IMR-90 (cell line): ENCODE results near the gene TBC1D22A. TPM values are rescaled to one million over a fixed set of nuclear protein-coding genes. Genes with fewer than 3 reads are reported as not detected.

ENCODE experiments used
- ATAC-seq: fragments of 200-7000 bp; cut with Tn5 transposase; 2 replicates; pipeline ENCODE4 v1.9.1; 2020; ENCODE audit warnings: low read depth, mild to moderate bottlenecking, moderate library complexity
- BruUV-seq: library from RNA; stranded (reverse); fragments of 400-500 nt; replicated peaks from 2 replicates; lab custom pipeline; 2021; lab: Mats Ljungman, UMichigan
- CTCF ChIA-PET: fragments of 300-600 bp; formaldehyde crosslinking; extraction: SDS; loops from one replicate; lab custom pipeline; 2021; ENCODE audit warnings: antibody characterized with exemption; lab: Yijun Ruan, JAX
- POLR2A ChIA-PET: fragments of 300-600 bp; sonication (Branson Sonifier 250); formaldehyde crosslinking; loops from one replicate; lab custom pipeline; 2022; ENCODE audit warnings: antibody characterized with exemption; ENCODE audit not compliant: unreplicated experiment; lab: Charles Lee
- DNase-seq: peaks from one replicate; pipeline ENCODE4 v3.0.0; 2013
- H2AFZ ChIP-seq: replicated peaks from 2 replicates; pipeline ENCODE3; 2013; ENCODE audit warnings: low read length, mild to moderate bottlenecking; ENCODE audit not compliant: poor library complexity
- H2AK5ac ChIP-seq: 2 replicates; pipeline ENCODE4 v1.6.1; 2013; ENCODE audit warnings: low read depth, low read length, inconsistent platforms
- H2AK9ac ChIP-seq: replicated peaks from 2 replicates; pipeline ENCODE3; 2013; ENCODE audit warnings: mild to moderate bottlenecking, low read depth, low read length, moderate library complexity; ENCODE audit not compliant: poor library complexity
- H2BK120ac ChIP-seq: 2 replicates; pipeline ENCODE4 v1.6.1; 2013; ENCODE audit warnings: low read depth, low read length, inconsistent platforms
- H2BK15ac ChIP-seq: 3 replicates; pipeline ENCODE4 v1.6.1; 2013; ENCODE audit warnings: low read depth, low read length, inconsistent platforms
- H2BK20ac ChIP-seq: 2 replicates; pipeline ENCODE4 v1.6.1; 2013; ENCODE audit warnings: low read depth, mild to moderate bottlenecking, inconsistent platforms, low read length, moderate library complexity
- H2BK5ac ChIP-seq: 2 replicates; pipeline ENCODE4 v1.6.1; 2013; ENCODE audit warnings: mild to moderate bottlenecking, low read depth, low read length, inconsistent platforms; ENCODE audit not compliant: poor library complexity, severe bottlenecking
- H3K14ac ChIP-seq: replicated peaks from 2 replicates; pipeline ENCODE4 v1.6.1; 2013; ENCODE audit warnings: low read depth, low read length, inconsistent platforms
- H3K18ac ChIP-seq: 2 replicates; pipeline ENCODE4 v1.6.1; 2013; ENCODE audit warnings: low read depth, low read length, control low read depth
- H3K23ac ChIP-seq: 2 replicates; pipeline ENCODE4 v1.6.1; 2013; ENCODE audit warnings: low read depth, low read length, inconsistent platforms
- H3K27ac ChIP-seq: 2 replicates; pipeline ENCODE4 v1.5.1; 2013; ENCODE audit warnings: mild to moderate bottlenecking, control low read depth, low read length; ENCODE audit not compliant: insufficient read depth
- H3K27me3 ChIP-seq: 2 replicates; pipeline ENCODE4 v1.6.1; 2013; ENCODE audit warnings: low read length; ENCODE audit not compliant: control insufficient read depth, insufficient read depth
- H3K36me3 ChIP-seq: 2 replicates; pipeline ENCODE4 v1.6.1; 2013; ENCODE audit warnings: low read length, mixed read lengths; ENCODE audit not compliant: control insufficient read depth, insufficient read depth
- H3K4ac ChIP-seq: 2 replicates; pipeline ENCODE4 v1.6.1; 2013; ENCODE audit warnings: low read depth, low read length, inconsistent platforms
- H3K4me1 ChIP-seq: 2 replicates; pipeline ENCODE4 v1.6.1; 2013; ENCODE audit warnings: low read length, mixed read lengths; ENCODE audit not compliant: control insufficient read depth, insufficient read depth
- H3K4me2 ChIP-seq: 2 replicates; pipeline ENCODE4 v1.6.1; 2013; ENCODE audit warnings: low read depth, mild to moderate bottlenecking, control low read depth, low read length, moderate library complexity
- H3K4me3 ChIP-seq: 2 replicates; pipeline ENCODE4 v1.5.1; 2013; ENCODE audit warnings: low read depth, mild to moderate bottlenecking, control low read depth, low read length, moderate library complexity; ENCODE audit not compliant: insufficient read depth
- H3K56ac ChIP-seq: 2 replicates; pipeline ENCODE4 v1.6.1; 2013; ENCODE audit warnings: low read length, inconsistent platforms; ENCODE audit not compliant: insufficient read depth; ENCODE audit errors: extremely low read depth
- H3K79me1 ChIP-seq, 2 experiments: 2 replicates each; pipeline ENCODE4 v1.6.1; 2013; ENCODE audit warnings: low read length in 2 of 2, inconsistent platforms in 1 of 2, low read depth in 1 of 2
- H3K9ac ChIP-seq: 2 replicates; pipeline ENCODE4 v1.6.1; 2013; ENCODE audit warnings: low read depth, low read length, control low read depth
- H3K9me1 ChIP-seq: 2 replicates; pipeline ENCODE4 v1.6.1; 2013; ENCODE audit warnings: low read length, inconsistent platforms; ENCODE audit not compliant: insufficient read depth
- H3K9me3 ChIP-seq: 2 replicates; pipeline ENCODE4 v1.6.1; 2013; ENCODE audit warnings: low read length; ENCODE audit not compliant: control insufficient read depth, insufficient read depth
- H4K20me1 ChIP-seq: 2 replicates; pipeline ENCODE4 v1.6.1; 2013; ENCODE audit warnings: low read length, inconsistent platforms; ENCODE audit not compliant: insufficient read depth
- H4K5ac ChIP-seq: 2 replicates; pipeline ENCODE4 v1.6.1; 2013; ENCODE audit warnings: mild to moderate bottlenecking, low read depth, low read length, control low read depth
- H4K8ac ChIP-seq, 2 experiments: 2 replicates each; pipeline ENCODE4 v1.6.1; 2013; ENCODE audit warnings: low read depth in 2 of 2, low read length in 2 of 2, control low read depth in 1 of 2, inconsistent platforms in 1 of 2
- H4K91ac ChIP-seq: 2 replicates; pipeline ENCODE4 v1.6.1; 2013; ENCODE audit warnings: low read depth, low read length, inconsistent platforms; ENCODE audit not compliant: insufficient read depth
- BHLHE40 ChIP-seq: fragments of 150-350 bp; IDR thresholded peaks from 2 replicates; pipeline ENCODE4 v1.6.1; 2016; ENCODE audit warnings: mild to moderate bottlenecking, low read depth, low read length
- MAZ ChIP-seq: IDR thresholded peaks from 2 replicates; pipeline ENCODE4 v1.6.1; 2012; ENCODE audit warnings: low read depth, mild to moderate bottlenecking, low read length, improper control_type of control experiment, moderate library complexity, borderline replicate concordance
- MXI1 ChIP-seq: IDR thresholded peaks from 2 replicates; pipeline ENCODE4 v1.6.1; 2012; ENCODE audit warnings: low read depth, mild to moderate bottlenecking, low read length, moderate library complexity, borderline replicate concordance
- NFE2L2 ChIP-seq: fragments of 150-350 bp; IDR thresholded peaks from 2 replicates; pipeline ENCODE4 v1.6.1; 2016; ENCODE audit warnings: low read depth, mild to moderate bottlenecking, low read length
- RAD21 ChIP-seq: IDR thresholded peaks from 2 replicates; pipeline ENCODE4 v1.6.1; 2012; ENCODE audit warnings: low read length, improper control_type of control experiment
- RCOR1 ChIP-seq: IDR thresholded peaks from 2 replicates; pipeline ENCODE4 v1.6.1; 2012; ENCODE audit warnings: mild to moderate bottlenecking, low read length, improper control_type of control experiment; ENCODE audit not compliant: insufficient replicate concordance
- RFX5 ChIP-seq: IDR thresholded peaks from 2 replicates; pipeline ENCODE4 v1.8.0; 2012; ENCODE audit warnings: low read depth, mild to moderate bottlenecking, low read length, moderate library complexity
- SMC3 ChIP-seq: fragments of 150-350 bp; IDR thresholded peaks from 2 replicates; pipeline ENCODE4 v1.6.1; 2016; ENCODE audit warnings: low read depth, mild to moderate bottlenecking, antibody characterized with exemption, low read length, moderate library complexity
- WGBS, 2 experiments: methylation state at CpG; one replicate each; pipeline versions ENCODE4 v1.1.5 to v1.1.7; 2013; ENCODE audit warnings: missing lambda C conversion rate in 2 of 2; ENCODE audit not compliant: insufficient read length in 1 of 2; ENCODE audit errors: extremely low coverage in 2 of 2; 5-methylcytosine and 5-hydroxymethylcytosine counted together
- dilution Hi-C: fragments of 300-500 bp; cut with HindIII; formaldehyde crosslinking; loops from one replicate; pipeline ENCODE4 v1.14.3; 2018; ENCODE audit warnings: low sequenced_read_pairs; ENCODE audit not compliant: unreplicated experiment
- in situ Hi-C: fragments of 300-500 bp; cut with MboI; formaldehyde crosslinking; loops from 3 replicates; pipeline ENCODE4 v1.14.3; 2019; ENCODE audit warnings: low sequenced_read_pairs, inconsistent platforms, mixed read lengths
- intact Hi-C: fragments of 100-400 bp; cut with micrococcal nuclease; formaldehyde crosslinking; loops from 2 replicates; pipeline ENCODE4 v1.10.0; 2022
- polyA plus RNA-seq, 3 experiments: library from polyadenylated mRNA; depleted of rRNA; stranded (reverse); fragments of >200 nt; gene quantifications; 2 replicates each; pipeline ENCODE4 v1.2.3, GENCODE V29; 2012; ENCODE audit warnings: low replicate concordance in 1 of 3
- total RNA-seq: library from RNA; depleted of rRNA; stranded (reverse); fragments of >200 nt; gene quantifications from 2 replicates; pipeline ENCODE4 v1.2.3, GENCODE V29; 2012
- TF ChIP-seq, protein P1 (sequence below): fragments of 150-350 bp; IDR thresholded peaks from 2 replicates; pipeline ENCODE4 v1.6.1; 2016; ENCODE audit warnings: low read depth, mild to moderate bottlenecking, low read length, moderate library complexity, borderline replicate concordance

Gene TBC1D22A
- total and polyA plus RNA-seq, 2 of the 4 experiments (the other 2 are of a cell fraction) = 9.0 to 16.7 TPM

- Histone ChIP-seq H2BK15ac (no peak overlapping the region; the same call in 2 of the 3 replicates), H3K18ac (no peak overlapping the region; the same call in 1 of the 2 replicates), H3K56ac (peak overlapping the region; percentile 68; the same call in 1 of the 2 replicates), H3K4me1 (peaks cover 31% of the 10 kb centered on the region), H3K4ac (peak overlapping the region; percentile 58), H3K14ac (peak overlapping the region; percentile 86; the same call in 1 of the 2 replicates), H4K8ac (peak overlapping the region in 1 of 2 experiments; percentile 50; a peak in 1 of 4 replicates), H3K9ac (peak overlapping the region; percentile 64), H2BK20ac (no peak overlapping the region), H2BK120ac (no peak overlapping the region; the same call in 1 of the 2 replicates), H3K27me3 (no peaks in the 10 kb centered on the region), H3K79me1 (peaks cover 18 to 57% of the 10 kb centered on the region in 2 experiments; a peak in 3 of 4 replicates), H2AK5ac (no peak overlapping the region), H3K9me3 (no peaks in the 10 kb centered on the region), H3K27ac (peak overlapping the region; percentile 43), H4K5ac (no peak overlapping the region), H3K23ac (peak overlapping the region; percentile 44; the same call in 1 of the 2 replicates), H3K36me3 (no peaks in the 10 kb centered on the region), H2AK9ac (peak overlapping the region; percentile 94), H4K91ac (peak overlapping the region; percentile 32), H4K20me1 (peaks cover 42% of the 10 kb centered on the region), H3K4me3 (peak overlapping the region; percentile 94), H2BK5ac (peak overlapping the region; percentile 80), H3K9me1 (peaks cover 19% of the 10 kb centered on the region), H3K4me2 (peak overlapping the region; percentile 67), H2AFZ (peak overlapping the region; percentile 91)
- BruUV-seq = no TSS peak
- dilution Hi-C loops = no loop called here
- intact Hi-C loops = loop anchor here (2.0 to 5.0 kb wide), 2 partner anchors 175 to 1755 kb away; no protein-coding TSS in a partner anchor
- POLR2A ChIA-PET = no interaction called here
- WGBS, 2 experiments = 18% methylated on average over 10 of the region's 53 CpGs; no CpG with 5 or more reads in 1 of the 2 experiments
- peak; percentile 34 for DNase-seq
- CTCF ChIA-PET = no interaction called here
- TF ChIP-seq RAD21 (no peak), RFX5 (no peak), MAZ (peak; percentile 16; the same call in 1 of the 2 replicates), BHLHE40 (no peak), RCOR1 (no peak), NFE2L2 (no peak), SMC3 (no peak), MXI1 (no peak)
- TF ChIP-seq, protein P1, sequence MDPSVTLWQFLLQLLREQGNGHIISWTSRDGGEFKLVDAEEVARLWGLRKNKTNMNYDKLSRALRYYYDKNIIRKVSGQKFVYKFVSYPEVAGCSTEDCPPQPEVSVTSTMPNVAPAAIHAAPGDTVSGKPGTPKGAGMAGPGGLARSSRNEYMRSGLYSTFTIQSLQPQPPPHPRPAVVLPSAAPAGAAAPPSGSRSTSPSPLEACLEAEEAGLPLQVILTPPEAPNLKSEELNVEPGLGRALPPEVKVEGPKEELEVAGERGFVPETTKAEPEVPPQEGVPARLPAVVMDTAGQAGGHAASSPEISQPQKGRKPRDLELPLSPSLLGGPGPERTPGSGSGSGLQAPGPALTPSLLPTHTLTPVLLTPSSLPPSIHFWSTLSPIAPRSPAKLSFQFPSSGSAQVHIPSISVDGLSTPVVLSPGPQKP = no peak
- in situ Hi-C loops = no loop called here
- ATAC-seq = peak; percentile 40
Observed at GRCh38 chr22:46737105-46737975, 25.1 kb upstream of the TBC1D22A start.
